Trophoblast cell (in vitro differentiated cells and primary cell): Measurements from ENCODE around the gene IFI27L2.

Source experiments
- DNase-seq, 2 donors: peaks; one replicate each; pipeline ENCODE4 v3.0.0-alpha.2; 2016
- H2AFZ ChIP-seq: 2 replicates; pipeline ENCODE4 v1.6.1; 2013; ENCODE audit warnings: low read length, moderate library complexity, mild to moderate bottlenecking; ENCODE audit not compliant: insufficient read depth, poor library complexity
- H2AK5ac ChIP-seq: 2 replicates; pipeline ENCODE4 v1.6.1; 2013; ENCODE audit warnings: mild to moderate bottlenecking, low read length
- H2BK120ac ChIP-seq: 2 replicates; pipeline ENCODE4 v1.6.1; 2013; ENCODE audit warnings: low read length, mild to moderate bottlenecking, moderate library complexity; ENCODE audit not compliant: insufficient read depth, poor library complexity
- H2BK12ac ChIP-seq: 2 replicates; pipeline ENCODE4 v1.6.1; 2013; ENCODE audit warnings: mild to moderate bottlenecking, low read length, moderate library complexity
- H2BK5ac ChIP-seq: 2 replicates; pipeline ENCODE4 v1.6.1; 2013; ENCODE audit warnings: low read length, low read depth, moderate library complexity, mild to moderate bottlenecking; ENCODE audit not compliant: poor library complexity
- H3K14ac ChIP-seq: 2 replicates; pipeline ENCODE4 v1.6.1; 2013; ENCODE audit warnings: mild to moderate bottlenecking, low read length
- H3K18ac ChIP-seq: 2 replicates; pipeline ENCODE4 v1.6.1; 2013; ENCODE audit warnings: mild to moderate bottlenecking, low read length
- H3K23ac ChIP-seq: 2 replicates; pipeline ENCODE4 v1.6.1; 2013; ENCODE audit warnings: low read length
- H3K27ac ChIP-seq: 2 replicates; pipeline ENCODE4 v1.5.1; 2013; ENCODE audit warnings: low read depth, mild to moderate bottlenecking, inconsistent platforms, low read length, moderate library complexity
- H3K27me3 ChIP-seq: 2 replicates; pipeline ENCODE4 v1.6.1; 2013; ENCODE audit warnings: inconsistent platforms, mild to moderate bottlenecking, low read length, moderate library complexity; ENCODE audit not compliant: insufficient read depth
- H3K36me3 ChIP-seq, 2 experiments: 1 replicate in 1 of 2; 2 replicates in 1 of 2; pipeline ENCODE4 v1.6.1; 2013; ENCODE audit warnings: low read length in 2 of 2, mild to moderate bottlenecking in 2 of 2, moderate library complexity in 1 of 2; ENCODE audit not compliant: insufficient read depth in 2 of 2, control insufficient read depth in 1 of 2
- H3K4ac ChIP-seq: 2 replicates; pipeline ENCODE4 v1.6.1; 2013; ENCODE audit warnings: low read depth, mild to moderate bottlenecking, low read length, moderate library complexity
- H3K4me1 ChIP-seq, 2 experiments: 1 replicate in 1 of 2; 2 replicates in 1 of 2; pipeline ENCODE4 v1.6.1; 2013; ENCODE audit warnings: low read length in 2 of 2, mild to moderate bottlenecking in 2 of 2, moderate library complexity in 1 of 2; ENCODE audit not compliant: insufficient read depth in 2 of 2, control insufficient read depth in 1 of 2
- H3K4me2 ChIP-seq: 2 replicates; pipeline ENCODE4 v1.6.1; 2013; ENCODE audit warnings: inconsistent platforms, mild to moderate bottlenecking, low read length, moderate library complexity
- H3K4me3 ChIP-seq: 2 replicates; pipeline ENCODE4 v1.5.1; 2013; ENCODE audit warnings: mild to moderate bottlenecking, low read depth, low read length, inconsistent platforms
- H3K79me1 ChIP-seq: one replicate; pipeline ENCODE4 v1.6.1; 2013; ENCODE audit warnings: low read length
- H3K79me2 ChIP-seq: 2 replicates; pipeline ENCODE4 v1.6.1; 2013; ENCODE audit warnings: low read length, mild to moderate bottlenecking; ENCODE audit not compliant: control insufficient read depth, insufficient read depth, poor library complexity
- H3K9ac ChIP-seq: 2 replicates; pipeline ENCODE4 v1.6.1; 2013; ENCODE audit warnings: mild to moderate bottlenecking, low read length
- H3K9me3 ChIP-seq: 2 replicates; pipeline ENCODE4 v1.6.1; 2013; ENCODE audit warnings: low read depth, mild to moderate bottlenecking, control low read depth, inconsistent platforms, low read length; ENCODE audit not compliant: insufficient read depth
- H4K12ac ChIP-seq: 2 replicates; pipeline ENCODE4 v1.6.1; 2013; ENCODE audit warnings: low read depth, mild to moderate bottlenecking, low read length, moderate library complexity
- H4K8ac ChIP-seq: 2 replicates; pipeline ENCODE4 v1.6.1; 2013; ENCODE audit warnings: low read depth, mild to moderate bottlenecking, low read length, moderate library complexity
- H4K91ac ChIP-seq: one replicate; pipeline ENCODE4 v1.6.1; 2013; ENCODE audit warnings: low read depth, mild to moderate bottlenecking, low read length, moderate library complexity
- WGBS: extraction: QIAGEN DNeasy Blood & Tissue Kit; methylation state at CpG from one replicate; pipeline ENCODE4 v1.1.7; 2013; ENCODE audit warnings: missing lambda C conversion rate; ENCODE audit not compliant: insufficient read length, insufficient coverage; ENCODE audit errors: extremely low coverage; 5-methylcytosine and 5-hydroxymethylcytosine counted together

IFI27L2 gene

GRCh38 chr14:94135476-94135875, 6.1 kb upstream of the IFI27L2 start:
- no peak overlapping the region for H3K4me2 ChIP-seq
- H3K14ac ChIP-seq, result no peak overlapping the region
- H4K12ac ChIP-seq, result no peak overlapping the region
- no peak overlapping the region for H3K18ac ChIP-seq
- DNase-seq, result no peak
- no peaks in the 10 kb centered on the region for H3K79me2 ChIP-seq
- H3K4me3 ChIP-seq, result no peak overlapping the region
- no peaks in the 10 kb centered on the region for H3K36me3 ChIP-seq
- H2BK5ac ChIP-seq, result no peak overlapping the region
- no peak overlapping the region for H2BK12ac ChIP-seq
- H4K91ac ChIP-seq, result no peak overlapping the region
- H3K9ac ChIP-seq, result no peak overlapping the region
- H2BK120ac ChIP-seq, result no peak overlapping the region
- H3K27ac ChIP-seq, result no peak overlapping the region
- no peak overlapping the region for H3K4ac ChIP-seq
- H2AK5ac ChIP-seq, result no peak overlapping the region
- H3K27me3 ChIP-seq, result no peaks in the 10 kb centered on the region
- no peak overlapping the region for H4K8ac ChIP-seq
- H3K4me1 ChIP-seq, result no peaks in the 10 kb centered on the region
- peaks cover 1% of the 10 kb centered on the region for H3K9me3 ChIP-seq
- no peak overlapping the region for H3K23ac ChIP-seq
- no CpG with 5 or more reads among the region's 4 CpGs for WGBS
- no peak overlapping the region for H2AFZ ChIP-seq
- H3K79me1 ChIP-seq, result no peaks in the 10 kb centered on the region

GRCh38 chr14:94132285-94132887, 3.0 kb upstream of the IFI27L2 start:
- H3K27me3 ChIP-seq, result no peaks in the 10 kb centered on the region
- no peak overlapping the region for H2BK12ac ChIP-seq
- no peak overlapping the region for H3K4ac ChIP-seq
- peaks cover 1% of the 10 kb centered on the region for H3K9me3 ChIP-seq
- H3K18ac ChIP-seq, result no peak overlapping the region
- H3K4me2 ChIP-seq, result no peak overlapping the region
- H3K23ac ChIP-seq, result no peak overlapping the region
- H2BK120ac ChIP-seq, result no peak overlapping the region
- DNase-seq, result peak; percentile 57 to 93
- H3K79me1 ChIP-seq, result no peaks in the 10 kb centered on the region
- WGBS, result no CpG with 5 or more reads among the region's 4 CpGs
- H3K9ac ChIP-seq, result no peak overlapping the region
- no peaks in the 10 kb centered on the region for H3K79me2 ChIP-seq
- H3K4me3 ChIP-seq, result no peak overlapping the region
- H2AFZ ChIP-seq, result no peak overlapping the region
- H3K14ac ChIP-seq, result no peak overlapping the region
- H3K27ac ChIP-seq, result no peak overlapping the region
- H4K8ac ChIP-seq, result no peak overlapping the region
- H4K12ac ChIP-seq, result no peak overlapping the region
- no peaks in the 10 kb centered on the region for H3K36me3 ChIP-seq
- H3K4me1 ChIP-seq, result no peaks in the 10 kb centered on the region
- H4K91ac ChIP-seq, result no peak overlapping the region
- H2AK5ac ChIP-seq, result no peak overlapping the region
- H2BK5ac ChIP-seq, result no peak overlapping the region

- Histone ChIP-seq H3K4me1 (no peaks in the 10 kb centered on the region), H3K18ac (no peak overlapping the region), H4K91ac (no peak overlapping the region), H2AFZ (no peak overlapping the region), H2BK120ac (no peak overlapping the region), H4K8ac (no peak overlapping the region), H2BK5ac (no peak overlapping the region), H3K4me3 (no peak overlapping the region), H3K27me3 (no peaks in the 10 kb centered on the region), H3K23ac (no peak overlapping the region), H2BK12ac (no peak overlapping the region), H3K9me3 (no peaks in the 10 kb centered on the region), H3K14ac (no peak overlapping the region), H3K36me3 (no peaks in the 10 kb centered on the region), H4K12ac (no peak overlapping the region), H2AK5ac (no peak overlapping the region), H3K27ac (no peak overlapping the region), H3K4ac (no peak overlapping the region), H3K79me2 (no peaks in the 10 kb centered on the region), H3K79me1 (no peaks in the 10 kb centered on the region), H3K9ac (no peak overlapping the region), H3K4me2 (peak overlapping the region; percentile 80)
- DNase-seq, result peak in 1 of 2 donors; percentile 29
- WGBS, result no CpG with 5 or more reads among the region's 12 CpGs
Measured at GRCh38 chr14:94129758-94130414, 482 bp upstream of the IFI27L2 start.

GRCh38 chr14:94128216-94128839, 1.1 kb downstream of the IFI27L2 start:
- H2BK120ac ChIP-seq, result no peak overlapping the region
- no peaks in the 10 kb centered on the region for H3K79me2 ChIP-seq
- no peak overlapping the region for H4K12ac ChIP-seq
- H3K36me3 ChIP-seq, result no peaks in the 10 kb centered on the region
- no peaks in the 10 kb centered on the region for H3K27me3 ChIP-seq
- no peaks in the 10 kb centered on the region for H3K4me1 ChIP-seq
- H3K79me1 ChIP-seq, result no peaks in the 10 kb centered on the region
- H3K23ac ChIP-seq, result no peak overlapping the region
- H4K8ac ChIP-seq, result no peak overlapping the region
- no peak overlapping the region for H2AK5ac ChIP-seq
- H4K91ac ChIP-seq, result no peak overlapping the region
- H3K4me2 ChIP-seq, result no peak overlapping the region
- H3K9me3 ChIP-seq, result no peaks in the 10 kb centered on the region
- no peak overlapping the region for H3K4ac ChIP-seq
- no peak overlapping the region for H2AFZ ChIP-seq
- no peak overlapping the region for H2BK5ac ChIP-seq
- no peak overlapping the region for H3K18ac ChIP-seq
- no peak overlapping the region for H3K4me3 ChIP-seq
- no peak for DNase-seq
- no peak overlapping the region for H3K9ac ChIP-seq
- H3K14ac ChIP-seq, result no peak overlapping the region
- no peak overlapping the region for H3K27ac ChIP-seq
- no CpG with 5 or more reads among the region's 14 CpGs for WGBS
- H2BK12ac ChIP-seq, result no peak overlapping the region
